HEK293 (cell line): ENCODE measurements around the gene RIPK4.

ENCODE experiments used
- BCL11A ChIP-seq: fragments of 450-650 bp; formaldehyde crosslinking; IDR thresholded peaks from 2 replicates; pipeline ENCODE4 v1.5.1; 2016; ENCODE audit warnings: low read depth, missing biosample characterization, missing genetic modification characterization
- HOXA7 ChIP-seq: sonication (generic); formaldehyde crosslinking; IDR thresholded peaks from 2 replicates; pipeline ENCODE4 v1.8.1; 2022; ENCODE audit warnings: missing genetic modification reagents, borderline replicate concordance
- ZNF768 ChIP-seq: fragments of 450-650 bp; formaldehyde crosslinking; IDR thresholded peaks from 2 replicates; pipeline ENCODE4 v1.5.1; 2018; ENCODE audit warnings: missing biosample characterization, mild to moderate bottlenecking, missing genetic modification characterization
- TF ChIP-seq, protein P1 (sequence below): fragments of 450-650 bp; formaldehyde crosslinking; IDR thresholded peaks from 2 replicates; pipeline ENCODE4 v1.5.1; 2016; ENCODE audit warnings: missing biosample characterization, missing genetic modification characterization

DNA sequence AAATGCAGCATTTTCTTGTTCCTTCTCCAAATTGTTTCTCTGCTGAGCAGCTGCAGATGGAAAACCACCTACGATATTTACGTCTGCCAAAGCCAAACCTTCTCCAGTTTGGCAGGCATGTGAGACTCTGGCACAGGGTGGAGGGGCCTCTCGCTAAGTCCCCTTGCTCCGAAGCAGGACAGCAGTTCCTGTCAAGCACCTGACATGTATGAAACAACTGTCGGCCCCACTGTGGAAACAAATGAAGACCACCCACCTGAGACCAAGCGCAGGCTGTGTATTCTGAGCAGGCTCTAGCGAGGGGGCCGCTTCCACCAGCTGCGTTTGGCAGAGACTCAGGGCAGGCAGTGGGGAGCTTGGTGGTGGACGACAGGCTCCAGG lies 74.7 kb downstream of the RIPK4 start:
- TF ChIP-seq, protein P1, sequence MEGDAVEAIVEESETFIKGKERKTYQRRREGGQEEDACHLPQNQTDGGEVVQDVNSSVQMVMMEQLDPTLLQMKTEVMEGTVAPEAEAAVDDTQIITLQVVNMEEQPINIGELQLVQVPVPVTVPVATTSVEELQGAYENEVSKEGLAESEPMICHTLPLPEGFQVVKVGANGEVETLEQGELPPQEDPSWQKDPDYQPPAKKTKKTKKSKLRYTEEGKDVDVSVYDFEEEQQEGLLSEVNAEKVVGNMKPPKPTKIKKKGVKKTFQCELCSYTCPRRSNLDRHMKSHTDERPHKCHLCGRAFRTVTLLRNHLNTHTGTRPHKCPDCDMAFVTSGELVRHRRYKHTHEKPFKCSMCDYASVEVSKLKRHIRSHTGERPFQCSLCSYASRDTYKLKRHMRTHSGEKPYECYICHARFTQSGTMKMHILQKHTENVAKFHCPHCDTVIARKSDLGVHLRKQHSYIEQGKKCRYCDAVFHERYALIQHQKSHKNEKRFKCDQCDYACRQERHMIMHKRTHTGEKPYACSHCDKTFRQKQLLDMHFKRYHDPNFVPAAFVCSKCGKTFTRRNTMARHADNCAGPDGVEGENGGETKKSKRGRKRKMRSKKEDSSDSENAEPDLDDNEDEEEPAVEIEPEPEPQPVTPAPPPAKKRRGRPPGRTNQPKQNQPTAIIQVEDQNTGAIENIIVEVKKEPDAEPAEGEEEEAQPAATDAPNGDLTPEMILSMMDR (tag by site-specific recombination): no peak
- TF ChIP-seq BCL11A (tag by site-specific recombination) (no peak), ZNF768 (tag by site-specific recombination) (no peak), HOXA7 (no peak)
